GM12878 (cell line): ENCODE results near the gene CTDSP1.

ENCODE experiments used
- CHD4 ChIP-seq: fragments of 200-600 bp; sonication (generic); IDR thresholded peaks from 2 replicates; pipeline ENCODE4 v1.6.1; 2016; ENCODE audit warnings: mild to moderate bottlenecking
- CREM ChIP-seq: IDR thresholded peaks from 2 replicates; pipeline ENCODE4 v1.6.1; 2014; ENCODE audit warnings: antibody characterized with exemption, low read depth
- EP300 ChIP-seq, 2 experiments: fragments of 150-350 bp in 1 of 2; IDR thresholded peaks; 2 replicates each; pipeline ENCODE4 v1.6.1; 2011 to 2012; ENCODE audit warnings: low read depth in 2 of 2, low read length in 2 of 2, borderline replicate concordance in 1 of 2, improper control_type of control experiment in 1 of 2, inconsistent platforms in 1 of 2; ENCODE audit not compliant: control insufficient read depth in 1 of 2
- FOXM1 ChIP-seq: IDR thresholded peaks from 2 replicates; pipeline ENCODE4 v1.6.1; 2012; ENCODE audit warnings: low read depth, mild to moderate bottlenecking, inconsistent platforms, low read length, moderate library complexity
- HCFC1 ChIP-seq: fragments of 150-350 bp; IDR thresholded peaks from 2 replicates; pipeline ENCODE4 v1.6.1; 2014; ENCODE audit warnings: low read length
- KAT2A ChIP-seq: conservative IDR thresholded peaks from 2 replicates; pipeline ENCODE4 v1.6.1; 2011; ENCODE audit warnings: low read depth, low read length; ENCODE audit not compliant: control insufficient read depth
- NR2F1 ChIP-seq: fragments of 450-650 bp; conservative IDR thresholded peaks from 2 replicates; pipeline ENCODE4 v1.6.1; 2017; ENCODE audit warnings: mild to moderate bottlenecking
- PAX5 ChIP-seq: IDR thresholded peaks from 2 replicates; pipeline ENCODE4 v1.6.1; 2011; ENCODE audit warnings: low read depth, low read length, borderline replicate concordance
- SMC3 ChIP-seq: IDR thresholded peaks from 2 replicates; pipeline ENCODE4 v1.6.1; 2011; ENCODE audit warnings: low read length, improper control_type of control experiment, borderline replicate concordance
- SRF ChIP-seq, 2 experiments: IDR thresholded peaks; 2 replicates each; pipeline ENCODE4 v1.6.1; 2011; ENCODE audit warnings: low read depth in 2 of 2, low read length in 2 of 2, mild to moderate bottlenecking in 1 of 2, moderate library complexity in 1 of 2
- TF ChIP-seq, protein P1 (sequence below): IDR thresholded peaks from 2 replicates; pipeline ENCODE4 v1.6.1; 2012; ENCODE audit warnings: mild to moderate bottlenecking, low read depth, low read length
- TF ChIP-seq, protein P2 (sequence below), 3 experiments: IDR thresholded peaks in 2 of 3; conservative IDR thresholded peaks in 1 of 3; 2 replicates each; pipeline ENCODE4 v1.5.1; 2011; ENCODE audit warnings: low read depth in 3 of 3, low read length in 3 of 3, mild to moderate bottlenecking in 3 of 3, control low read depth in 2 of 3, moderate library complexity in 2 of 3, inconsistent platforms in 1 of 3, mixed read lengths in 1 of 3; ENCODE audit not compliant: control insufficient read depth in 2 of 3, insufficient read depth in 1 of 3; ENCODE audit errors: extremely low read depth in 1 of 3
- TF ChIP-seq, protein P3 (sequence below): IDR thresholded peaks from 2 replicates; pipeline ENCODE4 v1.6.1; 2012; ENCODE audit warnings: low read length, inconsistent platforms
- TF ChIP-seq, protein P4 (sequence below): IDR thresholded peaks from 2 replicates; pipeline ENCODE4 v1.6.1; 2012; ENCODE audit warnings: low read depth, low read length, improper control_type of control experiment

DNA sequence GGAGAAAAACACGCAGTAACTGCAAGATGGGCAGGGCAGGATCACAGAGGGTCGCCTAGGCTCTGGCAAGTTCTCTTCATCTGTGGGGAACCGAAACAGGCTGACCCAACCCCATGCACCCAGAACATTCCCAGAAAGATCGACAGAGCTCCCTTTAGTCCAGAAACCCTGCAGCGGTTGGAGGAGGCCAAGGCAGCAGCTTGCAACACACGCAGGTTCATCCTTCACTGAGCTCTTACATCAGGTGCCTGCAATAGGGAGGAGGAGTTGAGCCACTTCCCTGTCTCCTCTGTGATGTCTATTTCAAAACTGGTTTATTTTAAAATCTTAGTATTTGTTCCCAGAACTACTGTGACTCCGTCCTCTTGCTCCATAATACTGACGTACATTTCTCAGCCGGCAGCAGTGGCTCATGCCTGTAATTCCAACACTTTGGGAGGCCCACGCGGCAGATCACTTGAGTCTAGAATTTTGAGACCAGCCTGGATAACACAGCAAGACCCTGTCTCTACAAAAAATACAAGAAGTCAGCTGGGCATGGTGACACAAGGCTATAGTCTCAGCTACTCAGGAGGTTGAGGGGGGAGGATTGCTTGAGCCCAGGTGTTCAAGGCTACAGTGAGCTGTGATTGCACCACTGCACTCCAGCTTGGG is 29.1 kb upstream of the CTDSP1 start:
- no peak for TF ChIP-seq HCFC1
- TF ChIP-seq SRF (IDR thresholded peaks at IDR 0.05; ENCODE audit: low read depth in 2 of 2, low read length in 2 of 2), result no peak
- TF ChIP-seq PAX5, result no peak
- TF ChIP-seq, protein P1, sequence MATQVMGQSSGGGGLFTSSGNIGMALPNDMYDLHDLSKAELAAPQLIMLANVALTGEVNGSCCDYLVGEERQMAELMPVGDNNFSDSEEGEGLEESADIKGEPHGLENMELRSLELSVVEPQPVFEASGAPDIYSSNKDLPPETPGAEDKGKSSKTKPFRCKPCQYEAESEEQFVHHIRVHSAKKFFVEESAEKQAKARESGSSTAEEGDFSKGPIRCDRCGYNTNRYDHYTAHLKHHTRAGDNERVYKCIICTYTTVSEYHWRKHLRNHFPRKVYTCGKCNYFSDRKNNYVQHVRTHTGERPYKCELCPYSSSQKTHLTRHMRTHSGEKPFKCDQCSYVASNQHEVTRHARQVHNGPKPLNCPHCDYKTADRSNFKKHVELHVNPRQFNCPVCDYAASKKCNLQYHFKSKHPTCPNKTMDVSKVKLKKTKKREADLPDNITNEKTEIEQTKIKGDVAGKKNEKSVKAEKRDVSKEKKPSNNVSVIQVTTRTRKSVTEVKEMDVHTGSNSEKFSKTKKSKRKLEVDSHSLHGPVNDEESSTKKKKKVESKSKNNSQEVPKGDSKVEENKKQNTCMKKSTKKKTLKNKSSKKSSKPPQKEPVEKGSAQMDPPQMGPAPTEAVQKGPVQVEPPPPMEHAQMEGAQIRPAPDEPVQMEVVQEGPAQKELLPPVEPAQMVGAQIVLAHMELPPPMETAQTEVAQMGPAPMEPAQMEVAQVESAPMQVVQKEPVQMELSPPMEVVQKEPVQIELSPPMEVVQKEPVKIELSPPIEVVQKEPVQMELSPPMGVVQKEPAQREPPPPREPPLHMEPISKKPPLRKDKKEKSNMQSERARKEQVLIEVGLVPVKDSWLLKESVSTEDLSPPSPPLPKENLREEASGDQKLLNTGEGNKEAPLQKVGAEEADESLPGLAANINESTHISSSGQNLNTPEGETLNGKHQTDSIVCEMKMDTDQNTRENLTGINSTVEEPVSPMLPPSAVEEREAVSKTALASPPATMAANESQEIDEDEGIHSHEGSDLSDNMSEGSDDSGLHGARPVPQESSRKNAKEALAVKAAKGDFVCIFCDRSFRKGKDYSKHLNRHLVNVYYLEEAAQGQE, result no peak
- TF ChIP-seq, protein P2, sequence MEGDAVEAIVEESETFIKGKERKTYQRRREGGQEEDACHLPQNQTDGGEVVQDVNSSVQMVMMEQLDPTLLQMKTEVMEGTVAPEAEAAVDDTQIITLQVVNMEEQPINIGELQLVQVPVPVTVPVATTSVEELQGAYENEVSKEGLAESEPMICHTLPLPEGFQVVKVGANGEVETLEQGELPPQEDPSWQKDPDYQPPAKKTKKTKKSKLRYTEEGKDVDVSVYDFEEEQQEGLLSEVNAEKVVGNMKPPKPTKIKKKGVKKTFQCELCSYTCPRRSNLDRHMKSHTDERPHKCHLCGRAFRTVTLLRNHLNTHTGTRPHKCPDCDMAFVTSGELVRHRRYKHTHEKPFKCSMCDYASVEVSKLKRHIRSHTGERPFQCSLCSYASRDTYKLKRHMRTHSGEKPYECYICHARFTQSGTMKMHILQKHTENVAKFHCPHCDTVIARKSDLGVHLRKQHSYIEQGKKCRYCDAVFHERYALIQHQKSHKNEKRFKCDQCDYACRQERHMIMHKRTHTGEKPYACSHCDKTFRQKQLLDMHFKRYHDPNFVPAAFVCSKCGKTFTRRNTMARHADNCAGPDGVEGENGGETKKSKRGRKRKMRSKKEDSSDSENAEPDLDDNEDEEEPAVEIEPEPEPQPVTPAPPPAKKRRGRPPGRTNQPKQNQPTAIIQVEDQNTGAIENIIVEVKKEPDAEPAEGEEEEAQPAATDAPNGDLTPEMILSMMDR (IDR thresholded peaks at IDR 0.05 in 2 of 3, conservative IDR thresholded peaks at IDR 0.05 in 1 of 3; ENCODE audit: control insufficient read depth in 2 of 3, extremely low read depth in 1 of 3, insufficient read depth in 1 of 3, low read depth in 3 of 3, low read length in 3 of 3), result no peak
- no peak for TF ChIP-seq CHD4
- TF ChIP-seq, protein P3, sequence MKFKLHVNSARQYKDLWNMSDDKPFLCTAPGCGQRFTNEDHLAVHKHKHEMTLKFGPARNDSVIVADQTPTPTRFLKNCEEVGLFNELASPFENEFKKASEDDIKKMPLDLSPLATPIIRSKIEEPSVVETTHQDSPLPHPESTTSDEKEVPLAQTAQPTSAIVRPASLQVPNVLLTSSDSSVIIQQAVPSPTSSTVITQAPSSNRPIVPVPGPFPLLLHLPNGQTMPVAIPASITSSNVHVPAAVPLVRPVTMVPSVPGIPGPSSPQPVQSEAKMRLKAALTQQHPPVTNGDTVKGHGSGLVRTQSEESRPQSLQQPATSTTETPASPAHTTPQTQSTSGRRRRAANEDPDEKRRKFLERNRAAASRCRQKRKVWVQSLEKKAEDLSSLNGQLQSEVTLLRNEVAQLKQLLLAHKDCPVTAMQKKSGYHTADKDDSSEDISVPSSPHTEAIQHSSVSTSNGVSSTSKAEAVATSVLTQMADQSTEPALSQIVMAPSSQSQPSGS, result no peak
- TF ChIP-seq, protein P4, sequence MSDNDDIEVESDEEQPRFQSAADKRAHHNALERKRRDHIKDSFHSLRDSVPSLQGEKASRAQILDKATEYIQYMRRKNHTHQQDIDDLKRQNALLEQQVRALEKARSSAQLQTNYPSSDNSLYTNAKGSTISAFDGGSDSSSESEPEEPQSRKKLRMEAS, result no peak
- no peak for TF ChIP-seq NR2F1
- no peak for TF ChIP-seq FOXM1
- no peak for TF ChIP-seq KAT2A
- TF ChIP-seq SMC3, result no peak
- no peak for TF ChIP-seq EP300 (IDR thresholded peaks at IDR 0.05; ENCODE audit: borderline replicate concordance in 1 of 2, control insufficient read depth in 1 of 2, low read depth in 2 of 2, low read length in 2 of 2)
- no peak for TF ChIP-seq CREM
